Sigmoid colon (tissue), 7 donors: ENCODE measurements around the gene NUDT14. TPM values are rescaled to one million over a fixed set of nuclear protein-coding genes. Genes with fewer than 3 reads are reported as not detected.

Source experiments
- DNase-seq: peaks from one replicate; pipeline ENCODE4 v3.0.0-alpha.2; 2019
- H3K27ac ChIP-seq, 4 donors: fragments of 200-600 bp; sonication (generic); one replicate each; pipeline ENCODE4 v1.5.1; 2016 to 2019; ENCODE audit warnings: mild to moderate bottlenecking in 1 of 4
- H3K27me3 ChIP-seq, 3 donors: fragments of 200-600 bp; sonication (generic); one replicate each; pipeline ENCODE4 v1.5.1; 2019; ENCODE audit warnings: mild to moderate bottlenecking in 1 of 3
- H3K36me3 ChIP-seq, 4 donors: fragments of 200-600 bp; sonication (generic); one replicate each; pipeline ENCODE4 v1.5.1; 2016 to 2019
- H3K4me1 ChIP-seq, 4 donors: fragments of 200-600 bp; sonication (generic); one replicate each; pipeline ENCODE4 v1.5.1; 2017 to 2019
- H3K4me3 ChIP-seq, 4 donors: fragments of 200-600 bp; sonication (generic); one replicate each; pipeline ENCODE4 v1.5.1; 2017 to 2019; ENCODE audit warnings: mild to moderate bottlenecking in 2 of 4, moderate library complexity in 1 of 4
- H3K9me3 ChIP-seq, 4 donors: fragments of 200-600 bp in 3 of 4; sonication (generic) in 3 of 4; one replicate each; pipeline versions ENCODE4 v1.5.1 to v1.6.1; 2013 to 2019
- CTCF ChIP-seq, 4 experiments: fragments of 450-650 bp in 3 of 4; fragments of 200-600 bp in 1 of 4; IDR thresholded peaks; one replicate each; pipeline ENCODE4 v1.5.1; 2016 to 2019; ENCODE audit warnings: antibody characterized with exemption in 4 of 4, mild to moderate bottlenecking in 3 of 4, moderate library complexity in 2 of 4
- EP300 ChIP-seq, 4 donors: sonication (generic); formaldehyde crosslinking; IDR thresholded peaks; one replicate each; pipeline ENCODE4 v1.6.1; 2017; ENCODE audit warnings: antibody characterized with exemption in 4 of 4
- POLR2A ChIP-seq, 2 donors: fragments of 450-650 bp; IDR thresholded peaks; one replicate each; pipeline ENCODE4 v1.6.1; 2016; ENCODE audit warnings: antibody characterized with exemption in 2 of 2, mild to moderate bottlenecking in 2 of 2, moderate library complexity in 2 of 2
- POLR2AphosphoS5 ChIP-seq, 4 donors: sonication (generic); formaldehyde crosslinking; IDR thresholded peaks; one replicate each; pipeline ENCODE4 v1.6.1; 2017; ENCODE audit warnings: antibody characterized with exemption in 4 of 4
- WGBS, 2 donors: extraction: QIAGEN DNeasy Blood & Tissue Kit; methylation state at CpG; one replicate each; pipeline ENCODE4 v1.1.7; 2013; 5-methylcytosine and 5-hydroxymethylcytosine counted together
- intact Hi-C: fragments of 100-400 bp; cut with DNase I; formaldehyde crosslinking; loops from one replicate; pipeline ENCODE4 v1.15.1; 2023
- polyA plus RNA-seq, 3 donors: library from polyadenylated mRNA; stranded (reverse); fragments of 200-250 nt; gene quantifications; one replicate each; pipeline ENCODE4 v1.2.3, GENCODE V29; 2013
- total RNA-seq, 4 donors: library from RNA; depleted of rRNA; stranded (reverse); fragments of >200 nt; gene quantifications; one replicate each; pipeline ENCODE4 v1.1.0, GENCODE V29; 2016
- donor health status: healthy with polysubstance abuse.
- donor health status: Bipolar disorder and iron deficiency.
- donor health status: healthy.

NUDT14 gene
- total and polyA plus RNA-seq, 7 donors = 4.1 to 47.4 (median 10.5) TPM

DNA sequence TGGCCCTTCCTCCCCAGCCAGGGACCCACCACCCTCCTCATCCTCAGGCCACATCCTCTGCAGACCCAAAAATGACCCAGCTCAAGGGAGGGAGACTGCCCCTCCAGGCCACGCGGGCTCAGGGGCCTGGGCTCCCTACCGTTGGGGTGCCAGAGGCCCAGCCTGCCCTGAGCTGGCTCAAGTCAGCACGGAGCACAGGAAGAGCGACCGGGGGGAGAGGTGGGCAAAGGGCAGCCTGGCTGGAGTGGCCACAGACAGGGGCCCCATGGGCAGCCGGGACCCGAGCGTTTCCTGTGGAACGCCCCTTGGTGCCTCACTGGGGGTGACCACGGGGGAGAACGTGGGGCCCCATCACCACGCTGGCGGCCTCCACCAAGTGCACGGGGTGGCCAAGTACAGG, 23.2 kb downstream of the NUDT14 start:
- Histone ChIP-seq H3K27ac (no peak overlapping the region), H3K4me1 (no peaks in the 10 kb centered on the region), H3K36me3 (no peaks in the 10 kb centered on the region), H3K4me3 (no peak overlapping the region), H3K27me3 (no peaks in the 10 kb centered on the region), H3K9me3 (no peaks in the 10 kb centered on the region)
- no peak for TF ChIP-seq CTCF (IDR thresholded peaks at IDR 0.05)
- TF ChIP-seq EP300 (IDR thresholded peaks at IDR 0.05) = no peak
- no peak for TF ChIP-seq POLR2A (IDR thresholded peaks at IDR 0.05)
- no peak for TF ChIP-seq POLR2AphosphoS5 (IDR thresholded peaks at IDR 0.05)
- intact Hi-C loops = no loop called here
- DNase-seq = no peak
- 91 to 92% methylated on average over 15 of the region's 15 CpGs for WGBS, 2 donors

DNA sequence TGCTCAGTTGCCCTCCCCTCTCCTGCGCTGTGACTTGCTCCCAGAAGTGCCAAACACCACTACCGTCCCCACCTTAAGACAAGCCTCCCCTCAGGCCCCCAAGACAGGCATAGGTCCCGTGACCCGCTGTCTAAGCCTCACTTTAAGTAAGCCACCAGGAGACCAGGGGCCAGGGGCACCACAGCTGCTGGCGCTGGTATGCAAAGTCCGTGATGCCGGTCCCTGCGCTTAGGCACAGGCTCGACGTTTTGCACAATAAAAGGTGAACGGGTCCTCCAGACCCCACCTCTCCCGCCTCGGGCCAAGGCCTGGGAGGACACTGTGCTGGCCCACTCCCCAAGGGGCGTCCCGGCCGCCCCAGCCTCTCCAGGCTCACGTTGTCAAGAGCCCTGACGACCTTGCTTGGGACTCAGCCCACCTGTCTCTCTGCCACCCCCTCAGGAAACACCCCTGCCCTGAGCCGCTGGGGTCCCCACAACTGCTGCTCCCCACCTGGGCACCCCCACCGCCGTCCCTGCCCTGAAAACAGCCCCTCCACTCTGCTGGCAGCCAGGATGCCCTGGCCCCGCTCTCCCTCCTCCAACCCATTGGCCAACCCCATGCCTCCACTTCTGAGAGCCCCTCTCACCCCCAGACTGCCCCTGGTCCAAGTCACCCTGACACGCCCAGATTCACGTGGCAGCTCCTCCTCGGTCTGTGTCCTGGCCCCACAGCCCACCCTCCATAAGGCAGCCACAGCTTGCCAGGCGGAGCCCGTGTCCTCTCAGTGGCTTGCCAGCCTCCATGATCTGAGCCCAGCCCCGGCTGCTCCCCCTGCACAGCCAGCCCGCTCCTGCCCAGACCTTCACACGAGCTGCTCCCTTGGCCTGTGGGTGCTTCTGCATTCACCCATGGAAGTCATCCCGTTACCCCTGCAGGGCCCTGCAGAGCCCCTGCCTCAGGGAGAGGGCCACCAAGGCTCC, 24.4 kb downstream of the NUDT14 start:
- Histone ChIP-seq H3K4me1 (no peaks in the 10 kb centered on the region), H3K4me3 (no peak overlapping the region), H3K36me3 (no peaks in the 10 kb centered on the region), H3K9me3 (no peaks in the 10 kb centered on the region), H3K27ac (no peak overlapping the region), H3K27me3 (no peaks in the 10 kb centered on the region)
- WGBS, 2 donors = 86 to 87% methylated on average over 31 of the region's 31 CpGs
- TF ChIP-seq CTCF (IDR thresholded peaks at IDR 0.05) (no peak), POLR2AphosphoS5 (IDR thresholded peaks at IDR 0.05) (no peak), EP300 (IDR thresholded peaks at IDR 0.05) (no peak), POLR2A (IDR thresholded peaks at IDR 0.05) (no peak)
- intact Hi-C loops = no loop called here
- no peak for DNase-seq

DNA sequence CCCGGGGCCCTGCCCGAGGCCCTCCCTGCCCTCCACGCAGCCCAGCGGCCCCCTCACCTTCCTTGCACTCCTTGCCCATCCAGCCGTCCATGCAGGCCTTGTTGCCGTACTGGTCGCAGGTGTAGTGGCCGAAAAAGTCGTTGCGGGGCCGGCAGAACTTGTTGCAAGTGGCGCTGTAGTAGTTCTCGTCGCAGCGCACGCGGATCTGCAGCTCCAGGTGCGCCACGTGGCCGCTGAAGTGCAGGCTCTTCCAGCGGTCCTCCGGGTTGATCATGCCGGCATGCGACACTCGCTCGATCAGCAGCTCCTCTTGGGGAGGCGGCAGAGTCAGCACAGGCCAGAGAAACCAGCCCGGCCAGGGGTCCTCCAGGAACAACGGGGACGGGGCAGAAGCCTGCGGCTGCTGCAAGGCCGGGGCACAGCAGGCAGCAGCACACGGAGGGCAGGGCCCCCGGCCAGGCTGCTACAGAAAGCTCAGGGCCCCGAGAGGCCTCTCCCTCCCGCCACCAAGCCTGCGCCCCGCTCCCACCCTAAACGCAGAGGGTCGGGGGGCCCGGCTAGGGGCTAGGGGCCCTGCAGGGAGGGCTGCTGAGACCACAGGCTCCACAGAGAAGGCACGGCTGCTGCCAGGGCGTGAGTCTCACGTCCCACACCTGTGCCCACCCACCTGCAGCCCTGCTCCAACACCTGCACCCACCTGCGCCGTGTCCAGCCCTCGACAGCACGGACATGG, 25.3 kb downstream of the NUDT14 start:
- Histone ChIP-seq H3K36me3 (no peaks in the 10 kb centered on the region), H3K9me3 (no peaks in the 10 kb centered on the region), H3K27ac (no peak overlapping the region), H3K4me3 (no peak overlapping the region), H3K4me1 (no peaks in the 10 kb centered on the region), H3K27me3 (no peaks in the 10 kb centered on the region)
- WGBS, 2 donors = 75 to 82% methylated on average over 48 of the region's 48 CpGs
- intact Hi-C loops = no loop called here
- DNase-seq = no peak
- TF ChIP-seq POLR2AphosphoS5 (IDR thresholded peaks at IDR 0.05) (no peak), POLR2A (IDR thresholded peaks at IDR 0.05) (no peak), EP300 (IDR thresholded peaks at IDR 0.05) (no peak), CTCF (IDR thresholded peaks at IDR 0.05) (no peak)

- no peak for TF ChIP-seq POLR2A (IDR thresholded peaks at IDR 0.05)
- TF ChIP-seq POLR2AphosphoS5 (IDR thresholded peaks at IDR 0.05) = no peak
- no peak for TF ChIP-seq EP300 (IDR thresholded peaks at IDR 0.05)
- no peak for TF ChIP-seq CTCF (IDR thresholded peaks at IDR 0.05)
- Histone ChIP-seq H3K9me3 (no peaks in the 10 kb centered on the region), H3K27ac (no peak overlapping the region), H3K36me3 (no peaks in the 10 kb centered on the region), H3K4me3 (no peak overlapping the region), H3K27me3 (no peaks in the 10 kb centered on the region), H3K4me1 (no peaks in the 10 kb centered on the region)
- no peak for DNase-seq
- intact Hi-C loops = no loop called here
- 51 to 81% methylated on average over 24 of the region's 24 CpGs for WGBS, 2 donors
These were observed 26.0 kb downstream of the NUDT14 start for GRCh38 chr14:105155071-105155651.
